ENCODE results near the gene FADS6. TPM values are rescaled to one million over a fixed set of nuclear protein-coding genes. Genes with fewer than 3 reads are reported as not detected.
A peak's percentile ranks its signal among the peaks of the same experiment; 100 is the strongest.

FADS6 gene
- total and polyA plus RNA-seq, 2 of the 13 experiments (the other 11 are each of a cell fraction or from before 2014, with no cell fraction given) = 0.11 TPM

DNA sequence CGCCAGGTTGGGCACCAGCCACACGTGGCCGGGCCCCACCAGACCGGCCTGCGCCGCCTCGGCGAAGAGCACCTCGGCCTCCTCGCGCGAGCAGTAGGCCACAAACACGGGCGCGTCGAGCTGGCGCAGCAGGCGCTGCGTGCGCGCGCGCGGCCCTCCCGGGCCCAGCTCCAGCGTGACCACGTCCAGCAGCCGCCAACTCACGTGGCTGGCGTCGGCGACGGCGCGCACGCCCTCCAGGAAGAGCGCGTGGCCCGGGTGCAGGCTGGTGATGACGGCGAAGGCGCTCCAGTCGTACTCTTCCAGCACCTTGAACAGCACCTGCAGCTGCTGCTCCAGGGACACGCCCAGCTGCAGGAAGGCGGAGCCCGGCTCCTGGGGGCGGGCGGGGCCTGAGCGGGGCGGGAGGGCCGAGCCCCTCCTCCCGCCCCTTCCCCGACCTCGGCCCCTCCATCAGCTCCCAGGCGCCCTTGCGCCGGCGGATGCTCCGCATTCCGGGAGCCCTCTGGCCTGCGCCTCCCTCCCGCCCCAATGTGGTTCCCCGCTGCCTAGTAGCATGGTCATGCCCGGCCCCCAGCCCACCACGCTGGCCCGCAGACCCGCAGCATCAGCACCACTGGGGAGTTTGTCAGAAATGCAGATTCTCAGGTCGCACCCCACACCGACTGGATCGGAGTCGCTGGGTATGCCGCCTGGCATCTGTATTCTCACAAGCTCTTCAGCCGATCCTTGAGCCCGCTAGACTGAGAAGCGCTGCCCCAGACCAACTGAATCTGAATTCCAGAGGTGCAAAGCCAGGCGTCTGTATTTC is 41.0 kb downstream of the FADS6 start (continued):
- TF ChIP-seq, protein P1, sequence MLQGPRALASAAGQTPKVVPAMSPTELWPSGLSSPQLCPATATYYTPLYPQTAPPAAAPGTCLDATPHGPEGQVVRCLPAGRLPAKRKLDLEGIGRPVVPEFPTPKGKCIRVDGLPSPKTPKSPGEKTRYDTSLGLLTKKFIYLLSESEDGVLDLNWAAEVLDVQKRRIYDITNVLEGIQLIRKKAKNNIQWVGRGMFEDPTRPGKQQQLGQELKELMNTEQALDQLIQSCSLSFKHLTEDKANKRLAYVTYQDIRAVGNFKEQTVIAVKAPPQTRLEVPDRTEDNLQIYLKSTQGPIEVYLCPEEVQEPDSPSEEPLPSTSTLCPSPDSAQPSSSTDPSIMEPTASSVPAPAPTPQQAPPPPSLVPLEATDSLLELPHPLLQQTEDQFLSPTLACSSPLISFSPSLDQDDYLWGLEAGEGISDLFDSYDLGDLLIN (CRISPR knock-in tag; IDR thresholded peaks at IDR 0.05; ENCODE audit: borderline replicate concordance) = no peak
- peak; percentile 27 for TF ChIP-seq HNRNPLL (IDR thresholded peaks at IDR 0.05; ENCODE audit: low read depth, low read length, poor library complexity, severe bottlenecking)
- TF ChIP-seq RARA (CRISPR knock-in tag; IDR thresholded peaks at IDR 0.05) = peak; percentile 26; the same call in 1 of the 2 replicates
- no peak for TF ChIP-seq RELA (CRISPR knock-in tag; IDR thresholded peaks at IDR 0.05)
- no peak; the same call in 1 of the 2 replicates for TF ChIP-seq ZNF768 (CRISPR knock-in tag; IDR thresholded peaks at IDR 0.05)
- TF ChIP-seq MAZ (IDR thresholded peaks at IDR 0.05; ENCODE audit: borderline replicate concordance, low read depth, low read length) = no peak; the same call in 1 of the 2 replicates
- 0 out of 2 replicates have a peak, but pooled peaks have one; percentile 12 for TF ChIP-seq MAZ (CRISPR knock-in tag; IDR thresholded peaks at IDR 0.05; ENCODE audit: low read depth)
- no peak for TF ChIP-seq SATB2 (CRISPR knock-in tag; IDR thresholded peaks at IDR 0.05)
- TF ChIP-seq, protein P2, sequence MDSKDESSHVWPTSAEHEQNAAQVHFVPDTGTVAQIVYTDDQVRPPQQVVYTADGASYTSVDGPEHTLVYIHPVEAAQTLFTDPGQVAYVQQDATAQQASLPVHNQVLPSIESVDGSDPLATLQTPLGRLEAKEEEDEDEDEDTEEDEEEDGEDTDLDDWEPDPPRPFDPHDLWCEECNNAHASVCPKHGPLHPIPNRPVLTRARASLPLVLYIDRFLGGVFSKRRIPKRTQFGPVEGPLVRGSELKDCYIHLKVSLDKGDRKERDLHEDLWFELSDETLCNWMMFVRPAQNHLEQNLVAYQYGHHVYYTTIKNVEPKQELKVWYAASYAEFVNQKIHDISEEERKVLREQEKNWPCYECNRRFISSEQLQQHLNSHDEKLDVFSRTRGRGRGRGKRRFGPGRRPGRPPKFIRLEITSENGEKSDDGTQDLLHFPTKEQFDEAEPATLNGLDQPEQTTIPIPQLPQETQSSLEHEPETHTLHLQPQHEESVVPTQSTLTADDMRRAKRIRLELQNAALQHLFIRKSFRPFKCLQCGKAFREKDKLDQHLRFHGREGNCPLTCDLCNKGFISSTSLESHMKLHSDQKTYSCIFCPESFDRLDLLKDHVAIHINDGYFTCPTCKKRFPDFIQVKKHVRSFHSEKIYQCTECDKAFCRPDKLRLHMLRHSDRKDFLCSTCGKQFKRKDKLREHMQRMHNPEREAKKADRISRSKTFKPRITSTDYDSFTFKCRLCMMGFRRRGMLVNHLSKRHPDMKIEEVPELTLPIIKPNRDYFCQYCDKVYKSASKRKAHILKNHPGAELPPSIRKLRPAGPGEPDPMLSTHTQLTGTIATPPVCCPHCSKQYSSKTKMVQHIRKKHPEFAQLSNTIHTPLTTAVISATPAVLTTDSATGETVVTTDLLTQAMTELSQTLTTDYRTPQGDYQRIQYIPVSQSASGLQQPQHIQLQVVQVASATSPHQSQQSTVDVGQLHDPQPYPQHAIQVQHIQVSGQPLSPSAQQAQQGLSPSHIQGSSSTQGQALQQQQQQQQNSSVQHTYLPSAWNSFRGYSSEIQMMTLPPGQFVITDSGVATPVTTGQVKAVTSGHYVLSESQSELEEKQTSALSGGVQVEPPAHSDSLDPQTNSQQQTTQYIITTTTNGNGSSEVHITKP (CRISPR knock-in tag; IDR thresholded peaks at IDR 0.05; ENCODE audit: low read depth) = no peak
- TF ChIP-seq, protein P3, sequence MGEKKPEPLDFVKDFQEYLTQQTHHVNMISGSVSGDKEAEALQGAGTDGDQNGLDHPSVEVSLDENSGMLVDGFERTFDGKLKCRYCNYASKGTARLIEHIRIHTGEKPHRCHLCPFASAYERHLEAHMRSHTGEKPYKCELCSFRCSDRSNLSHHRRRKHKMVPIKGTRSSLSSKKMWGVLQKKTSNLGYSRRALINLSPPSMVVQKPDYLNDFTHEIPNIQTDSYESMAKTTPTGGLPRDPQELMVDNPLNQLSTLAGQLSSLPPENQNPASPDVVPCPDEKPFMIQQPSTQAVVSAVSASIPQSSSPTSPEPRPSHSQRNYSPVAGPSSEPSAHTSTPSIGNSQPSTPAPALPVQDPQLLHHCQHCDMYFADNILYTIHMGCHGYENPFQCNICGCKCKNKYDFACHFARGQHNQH (CRISPR knock-in tag; IDR thresholded peaks at IDR 0.05) = 0 out of 2 replicates have a peak, but pooled peaks have one; percentile 23
- TF ChIP-seq, protein P4, sequence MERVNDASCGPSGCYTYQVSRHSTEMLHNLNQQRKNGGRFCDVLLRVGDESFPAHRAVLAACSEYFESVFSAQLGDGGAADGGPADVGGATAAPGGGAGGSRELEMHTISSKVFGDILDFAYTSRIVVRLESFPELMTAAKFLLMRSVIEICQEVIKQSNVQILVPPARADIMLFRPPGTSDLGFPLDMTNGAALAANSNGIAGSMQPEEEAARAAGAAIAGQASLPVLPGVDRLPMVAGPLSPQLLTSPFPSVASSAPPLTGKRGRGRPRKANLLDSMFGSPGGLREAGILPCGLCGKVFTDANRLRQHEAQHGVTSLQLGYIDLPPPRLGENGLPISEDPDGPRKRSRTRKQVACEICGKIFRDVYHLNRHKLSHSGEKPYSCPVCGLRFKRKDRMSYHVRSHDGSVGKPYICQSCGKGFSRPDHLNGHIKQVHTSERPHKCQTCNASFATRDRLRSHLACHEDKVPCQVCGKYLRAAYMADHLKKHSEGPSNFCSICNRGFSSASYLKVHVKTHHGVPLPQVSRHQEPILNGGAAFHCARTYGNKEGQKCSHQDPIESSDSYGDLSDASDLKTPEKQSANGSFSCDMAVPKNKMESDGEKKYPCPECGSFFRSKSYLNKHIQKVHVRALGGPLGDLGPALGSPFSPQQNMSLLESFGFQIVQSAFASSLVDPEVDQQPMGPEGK (CRISPR knock-in tag; IDR thresholded peaks at IDR 0.05) = peak; percentile 55
- TF ChIP-seq CBX5 (CRISPR knock-in tag; IDR thresholded peaks at IDR 0.05; ENCODE audit: borderline replicate concordance) = 0 out of 2 replicates have a peak, but pooled peaks have one; percentile 9
- peak; percentile 68 for TF ChIP-seq ZNF883 (CRISPR knock-in tag; IDR thresholded peaks at IDR 0.05; ENCODE audit: not compliant biosample characterization)
- TF ChIP-seq, protein P5, sequence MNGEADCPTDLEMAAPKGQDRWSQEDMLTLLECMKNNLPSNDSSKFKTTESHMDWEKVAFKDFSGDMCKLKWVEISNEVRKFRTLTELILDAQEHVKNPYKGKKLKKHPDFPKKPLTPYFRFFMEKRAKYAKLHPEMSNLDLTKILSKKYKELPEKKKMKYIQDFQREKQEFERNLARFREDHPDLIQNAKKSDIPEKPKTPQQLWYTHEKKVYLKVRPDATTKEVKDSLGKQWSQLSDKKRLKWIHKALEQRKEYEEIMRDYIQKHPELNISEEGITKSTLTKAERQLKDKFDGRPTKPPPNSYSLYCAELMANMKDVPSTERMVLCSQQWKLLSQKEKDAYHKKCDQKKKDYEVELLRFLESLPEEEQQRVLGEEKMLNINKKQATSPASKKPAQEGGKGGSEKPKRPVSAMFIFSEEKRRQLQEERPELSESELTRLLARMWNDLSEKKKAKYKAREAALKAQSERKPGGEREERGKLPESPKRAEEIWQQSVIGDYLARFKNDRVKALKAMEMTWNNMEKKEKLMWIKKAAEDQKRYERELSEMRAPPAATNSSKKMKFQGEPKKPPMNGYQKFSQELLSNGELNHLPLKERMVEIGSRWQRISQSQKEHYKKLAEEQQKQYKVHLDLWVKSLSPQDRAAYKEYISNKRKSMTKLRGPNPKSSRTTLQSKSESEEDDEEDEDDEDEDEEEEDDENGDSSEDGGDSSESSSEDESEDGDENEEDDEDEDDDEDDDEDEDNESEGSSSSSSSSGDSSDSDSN (CRISPR knock-in tag; IDR thresholded peaks at IDR 0.05) = 0 out of 2 replicates have a peak, but pooled peaks have one; percentile 31
- no peak for TF ChIP-seq POLR2A (IDR thresholded peaks at IDR 0.05; ENCODE audit: insufficient read depth in 1 of 2, low read depth in 2 of 2, low read length in 2 of 2)
- TF ChIP-seq CEBPG (CRISPR knock-in tag; IDR thresholded peaks at IDR 0.05) = no peak
- no peak for TF ChIP-seq ZNF780A (CRISPR knock-in tag; IDR thresholded peaks at IDR 0.05)
- TF ChIP-seq ZNF782 (CRISPR knock-in tag; IDR thresholded peaks at IDR 0.05; ENCODE audit: borderline replicate concordance) = no peak
